B cell (primary cell): ENCODE data around the gene LHX1.

Source experiments
- CTCF ChIP-seq: fragments of 200-600 bp; IDR thresholded peaks from one replicate; pipeline ENCODE4 v1.8.0; 2022; ENCODE audit warnings: antibody characterized with exemption, mild to moderate bottlenecking
- EZH2 ChIP-seq: IDR thresholded peaks from 2 replicates; pipeline ENCODE4 v1.6.1; 2012; ENCODE audit warnings: borderline replicate concordance, low read depth, mild to moderate bottlenecking, moderate library complexity, low read length; ENCODE audit not compliant: insufficient read depth, poor library complexity, severe bottlenecking

- no peak for TF ChIP-seq CTCF
- no peak for TF ChIP-seq EZH2
Observed at GRCh38 chr17:36934144-36934691, 3.1 kb upstream of the LHX1 start.
